ENCODE measurements around the gene C2orf42.
"Not testable (repeated sequence)": the region's sequence is repeated elsewhere in the genome, so short reads cannot be mapped to it uniquely, and the experiment has no call there.

- TF ChIP-seq CTCF (conservative IDR thresholded peaks at IDR 0.05); ZFX (IDR thresholded peaks at IDR 0.05): not testable (repeated sequence)
Measured at GRCh38 chr2:70106138-70106537, 84.7 kb downstream of the C2orf42 start.

All from C4-2B (cell line).